Omental fat pad (tissue), 4 donors: ENCODE measurements around the gene OSBP2. TPM values are rescaled to one million over a fixed set of nuclear protein-coding genes. Genes with fewer than 3 reads are reported as not detected.
"Not testable (repeated sequence)": the region's sequence is repeated elsewhere in the genome, so short reads cannot be mapped to it uniquely, and the experiment has no call there.

Source experiments
- ATAC-seq: fragments of 150-250 bp; one replicate; pipeline ENCODE4 v1.9.1; 2016; ENCODE audit warnings: mild to moderate bottlenecking, moderate library complexity; ENCODE audit not compliant: low FRiP score
- DNase-seq: peaks from one replicate; pipeline ENCODE4 v3.0.0-alpha.2; 2019; ENCODE audit warnings: low spot score
- CTCF ChIP-seq, 3 donors: fragments of 450-650 bp; IDR thresholded peaks; one replicate each; pipeline ENCODE4 v1.5.1; 2016 to 2017; ENCODE audit warnings: antibody characterized with exemption in 3 of 3, mild to moderate bottlenecking in 3 of 3, moderate library complexity in 2 of 3
- total RNA-seq, 4 donors: library from RNA; depleted of rRNA; stranded (reverse); fragments of >200 nt; gene quantifications; one replicate each; pipeline ENCODE4 v1.1.0, GENCODE V29; 2016

The OSBP2 gene
- total RNA-seq, 4 donors from 2014 or later = 1.3 to 7.4 (median 4.4) TPM

GRCh38 chr22:30667107-30667493 is 27.6 kb upstream of the OSBP2 start:
- DNase-seq = no peak
- no peak for ATAC-seq
- no peak for TF ChIP-seq CTCF (IDR thresholded peaks at IDR 0.05)

GRCh38 chr22:30667494-30668385 is 26.9 kb upstream of the OSBP2 start, which contains the start of gene DUSP18:
Gene DUSP18, minus strand, starts transcription at chr22:30667875. Its CDS starts 3,872 bp downstream, at chr22:30664003.
- DNase-seq (peak; percentile 92), ATAC-seq (peak; percentile 96)
- no peak for TF ChIP-seq CTCF (IDR thresholded peaks at IDR 0.05)

- no peak for TF ChIP-seq CTCF (IDR thresholded peaks at IDR 0.05)
- DNase-seq = no peak
- peak; percentile 3 for ATAC-seq
Observed at GRCh38 chr22:30668386-30668710, 26.3 kb upstream of the OSBP2 start.

GRCh38 chr22:30671071-30671470 is 23.6 kb upstream of the OSBP2 start:
- DNase-seq (no peak), ATAC-seq (no peak)
- TF ChIP-seq CTCF (IDR thresholded peaks at IDR 0.05) = no peak

- TF ChIP-seq CTCF (IDR thresholded peaks at IDR 0.05) = no peak
- ATAC-seq (no peak), DNase-seq (no peak)
Observed at GRCh38 chr22:30673136-30673535, 21.5 kb upstream of the OSBP2 start.

GRCh38 chr22:30674482-30674881 is 20.2 kb upstream of the OSBP2 start:
- no peak for TF ChIP-seq CTCF (IDR thresholded peaks at IDR 0.05)
- ATAC-seq = no peak

GRCh38 chr22:30675436-30675835 is 19.2 kb upstream of the OSBP2 start:
- TF ChIP-seq CTCF (IDR thresholded peaks at IDR 0.05) = no peak
- DNase-seq = no peak
- no peak for ATAC-seq

More at GRCh38 chr22:30674482-30674881, 20.2 kb upstream of the OSBP2 start:
- DNase-seq = no peak

GRCh38 chr22:30676565-30676964 is 18.1 kb upstream of the OSBP2 start:
- DNase-seq, ATAC-seq: not testable (repeated sequence)

GRCh38 chr22:30679895-30680690 is 14.6 kb upstream of the OSBP2 start:
- not testable (repeated sequence) for DNase-seq, ATAC-seq
